Transverse colon (tissue), 4 donors: Measurements from ENCODE around the gene MDFI. TPM values are rescaled to one million over a fixed set of nuclear protein-coding genes. Genes with fewer than 3 reads are reported as not detected.

ENCODE experiments used
- DNase-seq: peaks from one replicate; pipeline ENCODE4 v3.0.0-alpha.2; 2019
- H3K27ac ChIP-seq, 4 donors: fragments of 200-600 bp; sonication (generic); 2 replicates each; pipeline ENCODE4 v1.5.1; 2016 to 2018; ENCODE audit warnings: inconsistent platforms in 4 of 4
- H3K27me3 ChIP-seq: fragments of 200-600 bp; sonication (generic); 2 replicates; pipeline ENCODE4 v1.5.1; 2017; ENCODE audit warnings: inconsistent platforms
- H3K36me3 ChIP-seq, 4 donors: fragments of 200-600 bp; sonication (generic); 2 replicates each; pipeline ENCODE4 v1.5.1; 2017 to 2019; ENCODE audit warnings: inconsistent platforms in 4 of 4
- H3K4me1 ChIP-seq, 4 donors: fragments of 200-600 bp; sonication (generic); 2 replicates each; pipeline ENCODE4 v1.5.1; 2017 to 2020; ENCODE audit warnings: inconsistent platforms in 4 of 4
- H3K4me3 ChIP-seq, 4 donors: fragments of 200-600 bp; sonication (generic); 1 replicate in 1 of 4; 2 replicates in 3 of 4; pipeline versions ENCODE4 v1.5.1 to v1.6.1; 2017 to 2019; ENCODE audit warnings: inconsistent platforms in 4 of 4
- H3K9me3 ChIP-seq, 2 donors: fragments of 200-600 bp; sonication (generic); 2 replicates each; pipeline ENCODE4 v1.5.1; 2017 to 2019; ENCODE audit warnings: inconsistent platforms in 2 of 2
- EP300 ChIP-seq: sonication (generic); formaldehyde crosslinking; IDR thresholded peaks from one replicate; pipeline ENCODE4 v1.6.1; 2017; ENCODE audit warnings: antibody characterized with exemption, low read depth
- POLR2A ChIP-seq: fragments of 450-650 bp; IDR thresholded peaks from one replicate; pipeline ENCODE4 v1.6.1; 2016; ENCODE audit warnings: antibody characterized with exemption, mild to moderate bottlenecking, moderate library complexity
- POLR2AphosphoS5 ChIP-seq, 3 donors: sonication (generic); formaldehyde crosslinking; IDR thresholded peaks; one replicate each; pipeline ENCODE4 v1.6.1; 2016; ENCODE audit warnings: antibody characterized with exemption in 3 of 3
- WGBS, 2 donors: methylation state at CpG; one replicate each; pipeline ENCODE4 v1.1.5; 2018; ENCODE audit warnings: low coverage in 1 of 2; 5-methylcytosine and 5-hydroxymethylcytosine counted together
- in situ Hi-C, 4 donors: fragments of 200-750 bp; cut with MboI; loops; one replicate each; pipeline versions ENCODE4 v1.15.0 to v1.15.1; 2017; ENCODE audit warnings: low sequenced_read_pairs in 3 of 4, low pct_ligation_motif_present in 1 of 4, low pct_unique_long_range_greater_than_20kb in 1 of 4
- intact Hi-C: fragments of 100-400 bp; cut with DNase I; formaldehyde crosslinking; loops from one replicate; pipeline ENCODE4 v1.15.1; 2023; ENCODE audit warnings: low total_unique reads
- total RNA-seq, 4 donors: library from RNA; depleted of rRNA; stranded (reverse); fragments of >200 nt; gene quantifications; one replicate each; pipeline ENCODE4 v1.1.0, GENCODE V29; 2016
- TF ChIP-seq, protein P1 (sequence below), 5 experiments: fragments of 200-600 bp in 3 of 5; fragments of 450-650 bp in 2 of 5; sonication (generic) in 3 of 5; IDR thresholded peaks; 1 replicate in 2 of 5; 2 replicates in 3 of 5; pipeline ENCODE4 v1.5.1; 2016 to 2017; ENCODE audit warnings: antibody characterized with exemption in 5 of 5, inconsistent platforms in 3 of 5, mild to moderate bottlenecking in 2 of 5, moderate library complexity in 1 of 5

Gene MDFI
- total RNA-seq, 4 donors from 2014 or later: 2.1 to 2.2 TPM; not detected in 2

DNA sequence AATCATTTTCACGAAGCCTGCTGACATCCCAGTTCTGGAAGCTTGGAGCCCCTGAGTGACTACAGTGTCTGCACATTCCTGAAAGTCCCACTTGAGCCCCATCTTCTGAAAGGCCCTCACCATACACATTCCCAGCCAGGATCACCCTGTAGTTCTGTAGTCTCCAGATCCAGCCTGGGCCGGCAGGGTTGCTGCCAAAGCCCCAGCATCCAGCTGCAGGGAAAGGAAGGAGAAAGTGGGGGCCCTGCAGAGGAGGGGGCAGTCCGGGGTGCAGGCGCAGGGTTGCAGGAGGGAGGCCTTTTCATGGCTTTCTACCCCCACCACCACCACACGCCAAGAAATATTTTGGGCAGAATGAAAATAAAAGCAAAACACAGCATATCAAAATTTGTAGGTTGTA lies 26.0 kb downstream of the MDFI start:
- in situ Hi-C loops (no loop called here), intact Hi-C loops (no loop called here)
- H3K4me3 ChIP-seq: no peak overlapping the region
- 86% methylated on average over 5 of the region's 5 CpGs; no CpG with 5 or more reads in 1 of the 2 donors for WGBS, 2 donors
- DNase-seq: no peak
- TF ChIP-seq EP300 (no peak), POLR2A (no peak), POLR2AphosphoS5 (IDR thresholded peaks at IDR 0.05) (no peak)
- TF ChIP-seq, protein P1, sequence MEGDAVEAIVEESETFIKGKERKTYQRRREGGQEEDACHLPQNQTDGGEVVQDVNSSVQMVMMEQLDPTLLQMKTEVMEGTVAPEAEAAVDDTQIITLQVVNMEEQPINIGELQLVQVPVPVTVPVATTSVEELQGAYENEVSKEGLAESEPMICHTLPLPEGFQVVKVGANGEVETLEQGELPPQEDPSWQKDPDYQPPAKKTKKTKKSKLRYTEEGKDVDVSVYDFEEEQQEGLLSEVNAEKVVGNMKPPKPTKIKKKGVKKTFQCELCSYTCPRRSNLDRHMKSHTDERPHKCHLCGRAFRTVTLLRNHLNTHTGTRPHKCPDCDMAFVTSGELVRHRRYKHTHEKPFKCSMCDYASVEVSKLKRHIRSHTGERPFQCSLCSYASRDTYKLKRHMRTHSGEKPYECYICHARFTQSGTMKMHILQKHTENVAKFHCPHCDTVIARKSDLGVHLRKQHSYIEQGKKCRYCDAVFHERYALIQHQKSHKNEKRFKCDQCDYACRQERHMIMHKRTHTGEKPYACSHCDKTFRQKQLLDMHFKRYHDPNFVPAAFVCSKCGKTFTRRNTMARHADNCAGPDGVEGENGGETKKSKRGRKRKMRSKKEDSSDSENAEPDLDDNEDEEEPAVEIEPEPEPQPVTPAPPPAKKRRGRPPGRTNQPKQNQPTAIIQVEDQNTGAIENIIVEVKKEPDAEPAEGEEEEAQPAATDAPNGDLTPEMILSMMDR (IDR thresholded peaks at IDR 0.05): no peak
- H3K27ac ChIP-seq: no peak overlapping the region
- H3K36me3 ChIP-seq: no peaks in the 10 kb centered on the region
- no peaks in the 10 kb centered on the region for H3K4me1 ChIP-seq
- no peaks in the 10 kb centered on the region for H3K9me3 ChIP-seq
- H3K27me3 ChIP-seq: peaks cover 21% of the 10 kb centered on the region

DNA sequence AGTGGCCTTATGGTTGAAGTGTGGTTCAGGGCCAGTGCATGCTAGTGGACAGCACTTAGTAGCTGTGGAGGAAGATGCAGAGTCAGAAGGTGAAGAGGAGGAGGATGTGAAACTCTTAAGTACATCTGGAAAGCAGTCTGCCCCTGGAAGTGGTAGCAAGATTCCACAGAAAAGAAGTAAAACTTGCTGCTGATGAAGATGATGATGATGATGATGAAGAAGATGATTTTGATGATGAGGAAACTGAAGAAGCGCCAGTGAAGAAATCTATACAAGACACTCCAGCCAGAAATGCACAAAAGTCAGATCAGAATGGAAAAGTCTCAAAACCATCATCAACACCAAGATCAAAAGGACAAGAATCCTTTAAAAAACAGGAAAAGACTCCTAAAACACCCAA lies 28.9 kb downstream of the MDFI start:
- no peaks in the 10 kb centered on the region for H3K9me3 ChIP-seq
- H3K4me3 ChIP-seq: no peak overlapping the region
- intact Hi-C loops: no loop called here
- in situ Hi-C loops: no loop called here
- H3K27me3 ChIP-seq: peaks cover 3% of the 10 kb centered on the region
- no peak overlapping the region for H3K27ac ChIP-seq
- H3K4me1 ChIP-seq: no peaks in the 10 kb centered on the region
- H3K36me3 ChIP-seq: no peaks in the 10 kb centered on the region
- WGBS, 2 donors: 91 to 100% methylated on average over 1 of the region's 1 CpG
- DNase-seq: no peak
- TF ChIP-seq, protein P1 (IDR thresholded peaks at IDR 0.05): no peak
- TF ChIP-seq POLR2AphosphoS5 (IDR thresholded peaks at IDR 0.05): no peak
- no peak for TF ChIP-seq EP300
- no peak for TF ChIP-seq POLR2A

DNA sequence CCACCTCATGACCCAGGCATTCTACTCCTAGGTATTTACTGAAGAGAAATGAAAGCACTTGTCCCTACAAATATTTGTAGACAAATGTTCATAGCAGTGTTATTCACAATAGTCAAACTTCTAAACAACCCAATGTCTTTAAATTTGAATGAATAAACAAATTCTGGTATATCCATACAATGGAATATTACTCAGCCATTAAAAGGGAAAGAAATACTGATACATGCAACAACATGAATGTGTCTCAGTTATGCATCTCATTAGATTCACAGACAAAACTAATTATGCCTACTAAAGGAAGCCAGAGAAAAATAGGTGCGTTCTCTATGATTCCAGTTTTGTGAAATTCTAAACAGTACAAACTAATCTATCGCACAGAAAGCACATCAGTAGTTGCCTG lies 30.7 kb downstream of the MDFI start:
- Histone ChIP-seq H3K4me3 (no peak overlapping the region), H3K4me1 (no peaks in the 10 kb centered on the region), H3K36me3 (no peaks in the 10 kb centered on the region), H3K27me3 (no peaks in the 10 kb centered on the region), H3K9me3 (no peaks in the 10 kb centered on the region), H3K27ac (no peak overlapping the region)
- TF ChIP-seq POLR2A (no peak), EP300 (no peak), POLR2AphosphoS5 (IDR thresholded peaks at IDR 0.05) (no peak)
- TF ChIP-seq, protein P1 (IDR thresholded peaks at IDR 0.05): no peak
- no peak for DNase-seq
- intact Hi-C loops: no loop called here
- whole genome bisulfite sequencing, 2 donors: 93 to 100% methylated on average over 2 of the region's 2 CpGs
- in situ Hi-C loops: no loop called here

DNA sequence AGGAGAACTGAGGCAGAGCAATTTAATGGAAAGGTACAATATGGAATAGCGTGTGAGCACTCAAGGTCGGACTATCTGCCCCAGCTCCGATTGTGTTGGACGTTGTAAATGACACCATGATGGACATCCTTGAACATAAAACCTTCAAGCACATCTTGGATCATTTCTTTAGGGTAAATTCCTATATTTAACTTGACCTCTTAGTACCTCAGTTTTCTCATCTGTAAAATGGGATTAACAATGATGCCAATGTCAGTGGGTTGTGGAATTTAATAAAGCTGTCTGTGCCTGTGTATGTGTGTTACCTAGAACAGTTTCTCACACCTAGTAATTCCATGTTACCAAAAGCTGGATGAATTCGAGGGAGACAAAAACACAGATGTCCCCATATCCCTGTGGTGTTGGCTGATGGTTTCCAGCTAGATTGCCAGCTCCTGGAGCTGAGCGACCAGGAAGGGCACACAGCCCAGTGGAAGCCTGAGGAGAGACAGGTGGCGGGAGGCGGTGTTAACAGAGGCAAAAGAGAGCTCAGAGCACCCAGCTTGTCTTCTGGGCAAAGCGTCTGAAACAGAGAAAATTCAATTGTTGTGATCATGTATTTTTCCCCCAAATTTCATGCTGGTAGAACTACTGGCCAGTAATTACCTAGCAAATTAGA lies 32.6 kb downstream of the MDFI start:
- Histone ChIP-seq H3K27me3 (no peaks in the 10 kb centered on the region), H3K27ac (no peak overlapping the region), H3K36me3 (no peaks in the 10 kb centered on the region), H3K4me1 (no peaks in the 10 kb centered on the region), H3K9me3 (no peaks in the 10 kb centered on the region), H3K4me3 (no peak overlapping the region)
- no peak for TF ChIP-seq POLR2A
- TF ChIP-seq EP300: no peak
- TF ChIP-seq POLR2AphosphoS5 (IDR thresholded peaks at IDR 0.05): no peak
- TF ChIP-seq, protein P1 (IDR thresholded peaks at IDR 0.05): no peak
- intact Hi-C loops: no loop called here
- in situ Hi-C loops: loop anchor here in 1 of 4 donors (10.0 kb wide), 1 partner anchor 76 kb away; no protein-coding TSS in a partner anchor
- DNase-seq: no peak
- 80% methylated on average over 4 to 9 of the region's 9 CpGs for WGBS, 2 donors
